ENCODE data around the gene TLR1.
A peak's percentile ranks its signal among the peaks of the same experiment; 100 is the strongest.

The TLR1 gene

GRCh38 chr4:38805530-38806145 is 1.0 kb upstream of the TLR1 start:
- no peaks in the 10 kb centered on the region for H3K27me3 ChIP-seq
- TF ChIP-seq CTCF (IDR thresholded peaks at IDR 0.05) = no peak
- H3K4me1 ChIP-seq (ENCODE audit: control insufficient read depth in 1 of 2, insufficient read depth in 1 of 2, low read depth in 1 of 2, low read length in 1 of 2) = peaks cover 63 to 68% of the 10 kb centered on the region in 2 experiments
- H3K36me3 ChIP-seq = peaks cover 27% of the 10 kb centered on the region
- peak overlapping the region; percentile 92 for H3K27ac ChIP-seq
- H3K9me3 ChIP-seq = no peaks in the 10 kb centered on the region
- H3K4me3 ChIP-seq (ENCODE audit: low read depth in 1 of 2, low read length in 1 of 2) = peak overlapping the region; percentile 75 to 79

- peak overlapping the region; percentile 75 to 79 for H3K4me3 ChIP-seq (ENCODE audit: low read depth in 1 of 2, low read length in 1 of 2)
Measured at GRCh38 chr4:38803833-38804653, 548 bp downstream of the TLR1 start.

GRCh38 chr4:38802561-38803355 is 1.8 kb downstream of the TLR1 start:
- Histone ChIP-seq H3K9me3 (no peaks in the 10 kb centered on the region), H3K4me1 (ENCODE audit: control insufficient read depth in 1 of 2, insufficient read depth in 1 of 2, low read depth in 1 of 2, low read length in 1 of 2) (peaks cover 73 to 78% of the 10 kb centered on the region in 2 experiments), H3K27ac (peak overlapping the region; percentile 92), H3K4me3 (ENCODE audit: low read depth in 1 of 2, low read length in 1 of 2) (peak overlapping the region; percentile 75 to 79), H3K36me3 (peaks cover 56% of the 10 kb centered on the region), H3K27me3 (no peaks in the 10 kb centered on the region)
- TF ChIP-seq CTCF (IDR thresholded peaks at IDR 0.05) = no peak

More at GRCh38 chr4:38803833-38804653, 548 bp downstream of the TLR1 start:
- Histone ChIP-seq H3K27me3 (no peaks in the 10 kb centered on the region), H3K9me3 (no peaks in the 10 kb centered on the region), H3K4me1 (ENCODE audit: control insufficient read depth in 1 of 2, insufficient read depth in 1 of 2, low read depth in 1 of 2, low read length in 1 of 2) (peaks cover 65 to 68% of the 10 kb centered on the region in 2 experiments), H3K27ac (peak overlapping the region; percentile 92), H3K36me3 (peaks cover 43% of the 10 kb centered on the region)
- TF ChIP-seq CTCF (IDR thresholded peaks at IDR 0.05) = no peak

GRCh38 chr4:38800961-38801450 is 3.6 kb downstream of the TLR1 start:
- TF ChIP-seq CTCF (IDR thresholded peaks at IDR 0.05) = no peak
- H3K4me1 ChIP-seq (ENCODE audit: control insufficient read depth in 1 of 2, insufficient read depth in 1 of 2, low read depth in 1 of 2, low read length in 1 of 2) = peaks cover 71 to 78% of the 10 kb centered on the region in 2 experiments
- H3K36me3 ChIP-seq = peaks cover 73% of the 10 kb centered on the region
- H3K4me3 ChIP-seq (ENCODE audit: low read depth in 1 of 2, low read length in 1 of 2) = peak overlapping the region; percentile 75 to 79
- H3K27me3 ChIP-seq = no peaks in the 10 kb centered on the region
- H3K9me3 ChIP-seq = no peaks in the 10 kb centered on the region
- peak overlapping the region; percentile 92 for H3K27ac ChIP-seq

GRCh38 chr4:38800366-38800765 is 4.2 kb downstream of the TLR1 start:
- peak overlapping the region; percentile 75 to 79 for H3K4me3 ChIP-seq (ENCODE audit: low read depth in 1 of 2, low read length in 1 of 2)
- peaks cover 71 to 78% of the 10 kb centered on the region in 2 experiments for H3K4me1 ChIP-seq (ENCODE audit: control insufficient read depth in 1 of 2, insufficient read depth in 1 of 2, low read depth in 1 of 2, low read length in 1 of 2)
- peaks cover 80% of the 10 kb centered on the region for H3K36me3 ChIP-seq
- H3K9me3 ChIP-seq = no peaks in the 10 kb centered on the region
- peak overlapping the region; percentile 92 for H3K27ac ChIP-seq
- TF ChIP-seq CTCF (IDR thresholded peaks at IDR 0.05) = no peak
- H3K27me3 ChIP-seq = no peaks in the 10 kb centered on the region

Measured in neutrophil (primary cell).